AG04449 (cell line): ENCODE data around the gene SLC5A11.

Source experiments
- CTCF ChIA-PET: fragments of 350-600 bp; formaldehyde crosslinking; extraction: SDS; loops from one replicate; lab custom pipeline; 2021; ENCODE audit warnings: antibody characterized with exemption; lab: Yijun Ruan, JAX
- POLR2A ChIA-PET: fragments of 400-600, 350-600 bp; formaldehyde crosslinking; extraction: SDS; loops from one replicate; lab custom pipeline; 2020; ENCODE audit warnings: antibody characterized with exemption, inconsistent platforms; lab: Yijun Ruan, JAX
- DNase-seq: peaks from one replicate; pipeline ENCODE4 v3.0.0-alpha.2; 2010; ENCODE audit warnings: low read depth, low spot score
- H3K4me3 ChIP-seq: 2 replicates; pipeline ENCODE4 v1.5.1; 2011; ENCODE audit warnings: low read depth, mild to moderate bottlenecking, control low read depth, low read length
- CTCF ChIP-seq: IDR thresholded peaks from one replicate; pipeline ENCODE4 v1.5.1; 2011; ENCODE audit warnings: mild to moderate bottlenecking, moderate library complexity, low read length, control low read depth, inconsistent platforms; ENCODE audit not compliant: insufficient read depth; ENCODE audit errors: missing control alignments

The SLC5A11 gene

GRCh38 chr16:24863582-24864437 lies 18.0 kb downstream of the SLC5A11 start:
- no peak overlapping the region for H3K4me3 ChIP-seq
- DNase-seq: no peak
- TF ChIP-seq CTCF: no peak
- CTCF ChIA-PET: interaction anchor here (1.0 to 1.1 kb wide), 2 partner anchors 44 to 347 kb away, joined by 3 read pairs; no protein-coding TSS in a partner anchor
- POLR2A ChIA-PET: no interaction called here

GRCh38 chr16:24869033-24869432 lies 23.3 kb downstream of the SLC5A11 start:
- POLR2A ChIA-PET: no interaction called here
- TF ChIP-seq CTCF: no peak
- no peak for DNase-seq
- H3K4me3 ChIP-seq: no peak overlapping the region
- CTCF ChIA-PET: no interaction called here

- ChIA-PET POLR2A (no interaction called here), CTCF (no interaction called here)
- H3K4me3 ChIP-seq: no peak overlapping the region
- no peak for TF ChIP-seq CTCF
- DNase-seq: no peak
Measured at GRCh38 chr16:24871891-24872290, 26.1 kb downstream of the SLC5A11 start.

GRCh38 chr16:24873028-24873427 lies 27.3 kb downstream of the SLC5A11 start:
- ChIA-PET CTCF (no interaction called here), POLR2A (no interaction called here)
- TF ChIP-seq CTCF: no peak
- no peak overlapping the region for H3K4me3 ChIP-seq
- DNase-seq: no peak

- DNase-seq: no peak
- CTCF ChIA-PET: interaction anchor here (1.2 kb wide), 1 partner anchor 31 kb away, joined by 5 read pairs; no protein-coding TSS in a partner anchor
- TF ChIP-seq CTCF: no peak
Measured at GRCh38 chr16:24875466-24875865, 29.7 kb downstream of the SLC5A11 start.

GRCh38 chr16:24876231-24876630 lies 30.5 kb downstream of the SLC5A11 start:
- ChIA-PET POLR2A (no interaction called here), CTCF (interaction anchor here (1.2 kb wide), 1 partner anchor 31 kb away, joined by 5 read pairs; no protein-coding TSS in a partner anchor)
- no peak for DNase-seq
- no peak for TF ChIP-seq CTCF
- H3K4me3 ChIP-seq: no peak overlapping the region

More at GRCh38 chr16:24875466-24875865, 29.7 kb downstream of the SLC5A11 start:
- H3K4me3 ChIP-seq: no peak overlapping the region
- POLR2A ChIA-PET: no interaction called here
